PC-9 (cell line): ENCODE results near the gene CIT. TPM values are rescaled to one million over a fixed set of nuclear protein-coding genes. Genes with fewer than 3 reads are reported as not detected.

Source experiments
- BruUV-seq: library from RNA; stranded (reverse); fragments of 400-500 nt; replicated peaks from 2 replicates; lab custom pipeline; 2021; lab: Mats Ljungman, UMichigan
- CTCF ChIA-PET: fragments of 300-600 bp; sonication (Branson Sonifier 250); formaldehyde crosslinking; loops from one replicate; lab custom pipeline; 2022; ENCODE audit warnings: antibody characterized with exemption; lab: Charles Lee
- POLR2A ChIA-PET: fragments of 300-600 bp; sonication (Branson Sonifier 250); formaldehyde crosslinking; loops from one replicate; lab custom pipeline; 2022; ENCODE audit warnings: antibody characterized with exemption; ENCODE audit not compliant: unreplicated experiment; lab: Charles Lee
- DNase-seq, 2 experiments: peaks; one replicate each; pipeline versions ENCODE4 v3.0.0 to v3.0.0-alpha.2; 2015 to 2022; ENCODE audit warnings: mixed read lengths in 1 of 2
- H2AFZ ChIP-seq: fragments of 200-600 bp; sonication (generic); 2 replicates; pipeline ENCODE4 v1.8.1; 2017; ENCODE audit warnings: antibody characterized with exemption
- H3F3A ChIP-seq: fragments of 200-600 bp; sonication (generic); 2 replicates; pipeline ENCODE4 v1.8.1; 2017; ENCODE audit warnings: antibody characterized with exemption, mild to moderate bottlenecking, low read depth; ENCODE audit not compliant: insufficient read depth
- H3K27ac ChIP-seq: fragments of 200-600 bp; sonication (generic); 2 replicates; pipeline ENCODE4 v1.6.1; 2016; ENCODE audit warnings: mixed run types
- H3K27me3 ChIP-seq: fragments of 200-600 bp; sonication (generic); 2 replicates; pipeline ENCODE4 v1.6.1; 2016; ENCODE audit warnings: low read depth, mixed run types; ENCODE audit not compliant: insufficient read depth
- H3K36me3 ChIP-seq: fragments of 200-600 bp; sonication (generic); 2 replicates; pipeline ENCODE4 v1.6.1; 2016; ENCODE audit warnings: low read depth, mixed run types
- H3K4me1 ChIP-seq: fragments of 200-600 bp; sonication (generic); replicated peaks from 2 replicates; pipeline ENCODE4 v1.6.1; 2016; ENCODE audit warnings: mixed run types; ENCODE audit not compliant: insufficient read depth
- H3K4me2 ChIP-seq: fragments of 200-600 bp; sonication (generic); 2 replicates; pipeline ENCODE4 v1.6.1; 2017; ENCODE audit warnings: mixed run types
- H3K4me3 ChIP-seq: fragments of 200-600 bp; sonication (generic); 2 replicates; pipeline ENCODE4 v1.6.1; 2016; ENCODE audit warnings: mixed run types
- H3K79me2 ChIP-seq: fragments of 200-600 bp; sonication (generic); 2 replicates; pipeline ENCODE4 v1.6.1; 2017; ENCODE audit warnings: low read depth, mixed run types
- H3K9me2 ChIP-seq: fragments of 200-600 bp; sonication (generic); 2 replicates; pipeline ENCODE4 v1.8.1; 2017; ENCODE audit warnings: mild to moderate bottlenecking; ENCODE audit not compliant: insufficient read depth
- H3K9me3 ChIP-seq: fragments of 200-600 bp; sonication (generic); 2 replicates; pipeline ENCODE4 v1.8.1; 2016; ENCODE audit warnings: low read depth; ENCODE audit not compliant: insufficient read depth
- H4K20me1 ChIP-seq: fragments of 200-600 bp; sonication (generic); 2 replicates; pipeline ENCODE4 v1.8.1; 2017; ENCODE audit not compliant: insufficient read depth
- CTCF ChIP-seq: fragments of 200-600 bp; sonication (generic); conservative IDR thresholded peaks from 2 replicates; pipeline ENCODE4 v1.6.1; 2017; ENCODE audit warnings: mixed run types, antibody characterized with exemption, mild to moderate bottlenecking, moderate library complexity
- EZH2 ChIP-seq: fragments of 200-600 bp; sonication (generic); IDR thresholded peaks from 2 replicates; pipeline ENCODE4 v1.8.0; 2017; ENCODE audit warnings: antibody characterized with exemption, low read depth
- intact Hi-C: fragments of 100-400 bp; cut with micrococcal nuclease; formaldehyde crosslinking; loops from one replicate; pipeline ENCODE4 v1.10.0; 2022; ENCODE audit not compliant: unreplicated experiment
- total RNA-seq: library from RNA; stranded (reverse); gene quantifications from 2 replicates; pipeline ENCODE4 v1.2.3, GENCODE V29; 2021

Gene CIT
- total RNA-seq, 1 experiment from 2014 or later: 81.8 TPM

GRCh38 chr12:119770146-119770545, 107.0 kb downstream of the CIT start:
- H3K27ac ChIP-seq: no peak overlapping the region
- no TSS peak for BruUV-seq
- no peak overlapping the region for H2AFZ ChIP-seq
- ChIA-PET CTCF (no interaction called here), POLR2A (no interaction called here)
- no peaks in the 10 kb centered on the region for H3K79me2 ChIP-seq
- intact Hi-C loops: no loop called here
- H3F3A ChIP-seq: no peaks in the 10 kb centered on the region
- no peak for TF ChIP-seq EZH2
- no peak for TF ChIP-seq CTCF
- H3K4me1 ChIP-seq: no peaks in the 10 kb centered on the region
- no peak overlapping the region for H3K4me3 ChIP-seq
- DNase-seq: no peak
- no peaks in the 10 kb centered on the region for H3K9me2 ChIP-seq
- H3K27me3 ChIP-seq: no peaks in the 10 kb centered on the region
- H4K20me1 ChIP-seq: no peaks in the 10 kb centered on the region
- H3K36me3 ChIP-seq: no peaks in the 10 kb centered on the region
- H3K9me3 ChIP-seq: no peaks in the 10 kb centered on the region
- no peak overlapping the region for H3K4me2 ChIP-seq

DNA sequence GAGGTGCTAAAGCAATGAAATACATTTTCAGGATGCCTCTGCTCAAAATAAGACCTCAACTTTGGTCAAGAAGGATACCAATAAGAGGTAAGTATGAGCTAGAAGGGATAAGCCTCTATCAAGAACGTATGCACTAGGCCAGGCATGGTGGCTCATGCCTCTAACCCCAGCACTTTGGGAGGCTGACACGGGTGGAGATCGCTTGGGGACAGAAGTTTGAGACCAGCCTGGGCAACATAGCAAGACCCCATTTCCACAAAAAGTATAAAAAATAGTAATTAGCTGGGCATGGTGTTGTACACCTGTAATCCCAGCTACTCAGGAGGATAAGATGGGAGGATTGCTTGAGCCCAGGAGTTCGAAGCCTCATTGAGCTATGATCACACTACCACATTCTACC, 114.5 kb downstream of the CIT start:
- intact Hi-C loops: no loop called here
- no peaks in the 10 kb centered on the region for H3K9me3 ChIP-seq

GRCh38 chr12:119758722-119759121, 118.4 kb downstream of the CIT start:
- Histone ChIP-seq H3K4me2 (no peak overlapping the region), H3K9me2 (no peaks in the 10 kb centered on the region), H3K4me1 (no peaks in the 10 kb centered on the region), H4K20me1 (no peaks in the 10 kb centered on the region), H3K27me3 (no peaks in the 10 kb centered on the region), H3F3A (no peaks in the 10 kb centered on the region), H3K4me3 (no peak overlapping the region), H3K27ac (no peak overlapping the region), H3K79me2 (no peaks in the 10 kb centered on the region), H2AFZ (no peak overlapping the region), H3K36me3 (no peaks in the 10 kb centered on the region), H3K9me3 (no peaks in the 10 kb centered on the region)
- no peak for DNase-seq
- POLR2A ChIA-PET: no interaction called here
- TF ChIP-seq CTCF: no peak
- TF ChIP-seq EZH2: no peak
- BruUV-seq: no TSS peak
- CTCF ChIA-PET: no interaction called here
- intact Hi-C loops: no loop called here

More for the DNA sequence above, 114.5 kb downstream of the CIT start:
- Histone ChIP-seq H2AFZ (no peak overlapping the region), H3K4me2 (no peak overlapping the region), H3K27ac (no peak overlapping the region), H3K4me3 (no peak overlapping the region), H3K79me2 (no peaks in the 10 kb centered on the region), H4K20me1 (no peaks in the 10 kb centered on the region), H3K27me3 (no peaks in the 10 kb centered on the region), H3K9me2 (no peaks in the 10 kb centered on the region), H3K4me1 (no peaks in the 10 kb centered on the region), H3F3A (no peaks in the 10 kb centered on the region), H3K36me3 (no peaks in the 10 kb centered on the region)
- CTCF ChIA-PET: no interaction called here
- TF ChIP-seq EZH2 (no peak), CTCF (no peak)
- POLR2A ChIA-PET: no interaction called here
- no TSS peak for BruUV-seq
- DNase-seq: no peak
